Activated T-cell treated with anti-CD3 and anti-CD28 coated beads for 4 hours (primary cell): ENCODE data around the gene AGER.
"Not testable (repeated sequence)": the region's sequence is repeated elsewhere in the genome, so short reads cannot be mapped to it uniquely, and the experiment has no call there.

Experiments used
- DNase-seq: peaks from one replicate; pipeline ENCODE4 v3.0.0-alpha.2; 2020

AGER gene

DNA sequence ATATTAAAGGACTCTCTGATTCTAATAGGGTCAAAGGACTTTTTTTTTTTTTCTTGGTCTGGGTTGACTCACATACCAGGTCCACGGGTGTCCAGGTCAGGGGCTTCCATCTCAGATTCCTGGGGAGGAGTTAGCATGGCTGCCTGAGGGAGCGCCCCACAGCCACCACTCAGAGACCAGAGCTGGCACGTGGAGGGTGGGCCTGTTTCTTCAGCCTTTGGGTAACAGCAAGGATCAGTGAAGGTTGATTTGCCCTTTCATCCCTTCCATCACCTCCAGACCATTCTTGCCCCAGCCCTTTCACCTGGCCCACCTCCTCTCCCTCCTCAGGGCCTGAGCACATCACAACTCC lies 14.3 kb upstream of the AGER start:
- no peak for DNase-seq

DNA sequence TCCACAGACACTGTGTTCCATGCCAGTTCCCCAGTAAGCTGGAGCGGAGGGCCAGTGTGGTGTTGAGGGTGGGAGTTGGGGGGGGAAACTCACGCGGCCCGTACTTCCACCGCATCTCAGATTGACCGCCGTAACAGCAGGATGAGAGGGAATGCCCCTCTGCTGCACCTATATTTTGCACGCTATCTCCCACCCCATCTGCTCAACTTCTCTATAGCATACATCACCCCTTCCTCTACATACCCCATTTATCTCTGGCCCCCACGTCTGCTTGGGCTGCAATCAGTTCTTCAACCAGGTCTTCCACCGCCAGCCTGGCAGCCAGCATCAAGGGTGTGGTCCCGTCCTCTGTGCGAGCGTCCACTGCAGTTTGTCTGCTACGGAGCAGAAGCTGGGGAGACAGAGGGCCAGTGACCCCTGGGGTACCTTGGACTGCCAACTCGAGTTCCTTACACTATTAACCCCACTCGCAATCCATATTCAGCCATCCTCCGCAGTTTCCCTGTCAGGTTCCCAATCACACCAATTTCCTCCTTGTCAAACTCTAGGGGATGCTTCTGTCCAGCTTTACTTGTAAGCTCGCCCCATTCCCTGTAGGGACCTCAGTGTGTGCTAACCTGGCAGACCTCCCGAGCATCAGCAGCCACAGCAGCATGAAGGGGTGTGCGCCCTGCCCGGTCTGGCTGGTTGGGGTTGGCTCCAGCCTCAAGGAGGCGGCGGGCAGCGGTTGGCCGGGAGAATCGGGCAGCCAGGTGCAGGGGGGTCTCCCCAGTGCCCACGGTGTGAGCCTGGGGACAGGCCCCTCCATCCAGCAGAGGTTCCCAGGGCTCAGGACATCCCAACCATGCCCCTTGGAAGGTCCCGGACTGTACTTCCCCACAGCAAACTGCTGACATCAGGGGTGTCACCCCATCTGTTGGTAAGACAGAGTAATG lies 12.9 kb upstream of the AGER start:
- DNase-seq = no peak

DNA sequence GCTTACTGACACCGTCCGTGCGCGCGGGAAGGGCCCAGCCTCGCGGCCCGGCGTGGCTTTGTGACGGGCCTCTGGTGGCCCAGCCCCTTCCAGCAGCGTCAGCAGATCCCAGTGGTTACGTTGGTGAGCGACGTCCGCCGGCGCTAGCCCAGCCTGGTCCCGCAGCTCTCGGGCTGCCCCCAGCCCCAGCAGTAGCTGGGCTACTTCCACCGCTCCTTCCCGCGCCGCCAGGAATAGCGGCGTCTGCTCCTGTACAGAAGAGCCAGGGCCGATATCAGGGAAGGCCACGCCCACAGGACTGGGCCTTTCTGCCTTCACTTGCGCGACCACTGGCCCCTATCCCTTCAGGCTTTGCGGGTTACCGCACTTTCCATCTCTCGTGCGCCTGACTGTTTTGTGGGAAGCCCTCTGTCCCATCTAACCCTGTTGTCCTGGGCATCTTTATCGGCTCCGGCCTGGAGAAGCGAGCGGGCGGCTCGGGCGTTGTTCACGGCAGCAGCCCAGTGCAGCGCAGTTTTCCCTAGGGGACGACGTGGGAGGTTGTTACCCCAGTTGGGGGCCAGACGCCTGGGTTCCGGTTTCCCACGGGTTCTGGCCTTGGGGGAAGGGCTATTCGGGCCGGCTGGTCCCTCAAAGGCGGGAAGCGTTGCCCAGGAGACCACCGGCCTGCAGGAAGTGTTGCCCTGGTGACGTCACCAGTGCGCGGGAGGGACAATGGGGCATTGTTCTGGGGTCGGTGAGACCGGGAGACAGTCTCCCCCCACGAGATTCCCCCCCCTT lies 12.0 kb upstream of the AGER start:
- no peak for DNase-seq

DNA sequence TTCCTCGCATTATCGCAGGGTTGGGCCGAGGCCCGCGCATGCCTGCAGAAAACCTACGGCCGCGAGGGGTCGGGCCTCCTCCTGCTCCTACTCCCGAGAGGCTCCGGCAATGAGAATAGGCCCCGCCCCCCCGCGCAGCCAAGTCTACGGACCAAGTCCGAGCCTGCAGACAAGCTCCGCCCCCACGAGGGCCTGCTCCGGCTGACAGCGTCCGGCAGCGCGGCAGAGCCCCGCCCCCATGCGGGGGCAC lies 11.5 kb upstream of the AGER start:
- DNase-seq = peak; percentile 97

DNA sequence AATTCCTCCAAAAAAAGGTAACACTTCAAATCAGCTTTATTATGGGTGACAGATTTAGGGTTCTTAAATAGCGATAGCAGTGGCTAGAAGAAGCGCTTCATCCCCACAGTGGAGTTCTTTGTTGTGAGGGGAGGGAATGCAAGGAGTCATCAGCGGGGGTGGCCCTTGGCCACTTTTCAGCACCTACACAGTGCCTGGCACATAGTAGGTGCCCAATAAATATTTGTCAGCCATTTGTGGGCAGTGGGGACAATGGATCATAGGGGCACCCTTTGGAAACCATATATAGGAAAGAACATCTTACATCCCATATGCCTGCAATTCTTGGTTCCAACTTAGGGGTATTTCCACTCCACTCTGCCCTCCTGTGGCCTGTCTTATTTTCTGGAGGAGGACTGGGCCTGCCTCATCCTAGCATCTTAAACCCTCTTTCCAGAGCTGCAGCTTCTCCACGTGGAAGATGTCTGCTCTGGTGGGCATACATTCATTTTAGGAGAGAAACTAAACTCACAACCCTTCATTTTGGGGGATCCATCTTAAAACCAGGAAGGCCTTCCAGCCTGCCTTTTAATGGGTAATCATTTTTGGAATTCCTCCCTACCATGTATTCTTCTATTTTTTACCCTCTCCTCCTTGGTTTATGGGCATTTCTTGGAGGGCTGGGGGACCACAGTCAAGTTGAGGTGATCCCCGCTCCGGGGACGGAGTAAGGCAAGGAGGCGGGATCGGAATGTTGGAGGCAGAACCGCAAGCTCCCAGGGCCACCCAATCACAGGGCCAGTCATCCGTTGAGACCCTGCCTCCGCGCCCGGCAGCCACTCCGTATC lies 11.0 kb upstream of the AGER start:
- DNase-seq = no peak

DNA sequence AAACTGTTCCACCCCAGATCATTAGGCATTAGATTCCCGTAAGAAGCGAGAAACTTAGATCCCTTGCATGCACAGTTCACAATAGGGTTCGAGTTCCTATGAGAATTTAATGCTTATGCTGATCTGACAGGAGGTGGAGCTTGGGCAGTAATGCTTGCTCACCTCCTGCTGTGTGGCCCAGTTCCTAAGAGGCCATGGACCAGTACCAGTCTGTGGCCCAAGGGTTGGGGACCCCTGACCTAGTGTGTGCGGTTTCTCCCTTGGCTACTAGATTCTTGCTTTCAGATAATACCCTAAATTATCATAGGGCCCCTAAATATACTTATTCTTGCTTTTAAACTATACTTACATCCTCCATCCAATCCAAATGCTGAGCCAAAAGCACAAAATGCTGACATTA lies 10.3 kb upstream of the AGER start:
- DNase-seq = no peak

DNA sequence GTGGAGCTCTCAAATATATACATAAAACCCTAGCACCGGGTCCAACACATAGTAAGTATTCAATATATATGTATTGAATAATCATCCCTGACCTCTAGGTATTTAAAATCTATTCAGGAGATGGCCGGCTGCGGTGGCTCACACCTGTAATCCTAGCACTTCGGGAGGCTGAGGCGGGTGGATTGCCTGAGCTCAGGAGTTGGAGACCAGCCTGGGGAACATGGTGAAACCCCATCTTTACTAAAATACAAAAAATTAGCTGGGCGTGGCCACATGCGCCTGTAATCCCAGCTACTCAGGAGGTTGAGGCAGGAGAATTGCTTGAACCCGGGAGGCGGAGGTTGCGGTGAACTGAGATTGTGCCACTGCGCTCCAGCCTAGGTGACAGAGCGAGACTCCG lies 9.0 kb upstream of the AGER start:
- not testable (repeated sequence) for DNase-seq

DNA sequence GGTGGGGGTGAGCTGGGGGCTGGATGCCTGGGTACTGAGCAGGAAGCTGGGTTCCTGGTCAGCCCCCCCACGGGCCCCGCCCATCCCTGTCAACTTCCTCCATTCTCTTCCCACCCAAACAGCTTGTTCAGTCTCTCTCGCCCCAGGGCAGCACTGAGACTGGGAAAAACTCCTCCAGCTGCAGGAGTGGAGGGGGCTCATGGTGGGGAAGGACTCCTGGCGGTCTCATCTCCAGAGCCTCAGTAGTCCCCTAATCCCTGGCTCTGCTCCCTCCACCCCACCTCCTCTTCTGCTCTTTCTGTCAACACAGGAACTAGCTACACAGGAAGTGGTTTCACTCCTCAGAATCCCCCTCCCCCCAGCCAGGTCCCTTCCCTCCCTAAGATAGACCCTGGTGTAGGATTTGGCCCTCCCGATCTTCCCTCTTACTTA lies 8.6 kb upstream of the AGER start, which contains the start of gene GPSM3:
TSS of gene GPSM3 (minus strand) at position 36 of the 432 bp plus-strand sequence. CDS start 130 bp downstream, outside the sequence.
- no peak for DNase-seq

DNA sequence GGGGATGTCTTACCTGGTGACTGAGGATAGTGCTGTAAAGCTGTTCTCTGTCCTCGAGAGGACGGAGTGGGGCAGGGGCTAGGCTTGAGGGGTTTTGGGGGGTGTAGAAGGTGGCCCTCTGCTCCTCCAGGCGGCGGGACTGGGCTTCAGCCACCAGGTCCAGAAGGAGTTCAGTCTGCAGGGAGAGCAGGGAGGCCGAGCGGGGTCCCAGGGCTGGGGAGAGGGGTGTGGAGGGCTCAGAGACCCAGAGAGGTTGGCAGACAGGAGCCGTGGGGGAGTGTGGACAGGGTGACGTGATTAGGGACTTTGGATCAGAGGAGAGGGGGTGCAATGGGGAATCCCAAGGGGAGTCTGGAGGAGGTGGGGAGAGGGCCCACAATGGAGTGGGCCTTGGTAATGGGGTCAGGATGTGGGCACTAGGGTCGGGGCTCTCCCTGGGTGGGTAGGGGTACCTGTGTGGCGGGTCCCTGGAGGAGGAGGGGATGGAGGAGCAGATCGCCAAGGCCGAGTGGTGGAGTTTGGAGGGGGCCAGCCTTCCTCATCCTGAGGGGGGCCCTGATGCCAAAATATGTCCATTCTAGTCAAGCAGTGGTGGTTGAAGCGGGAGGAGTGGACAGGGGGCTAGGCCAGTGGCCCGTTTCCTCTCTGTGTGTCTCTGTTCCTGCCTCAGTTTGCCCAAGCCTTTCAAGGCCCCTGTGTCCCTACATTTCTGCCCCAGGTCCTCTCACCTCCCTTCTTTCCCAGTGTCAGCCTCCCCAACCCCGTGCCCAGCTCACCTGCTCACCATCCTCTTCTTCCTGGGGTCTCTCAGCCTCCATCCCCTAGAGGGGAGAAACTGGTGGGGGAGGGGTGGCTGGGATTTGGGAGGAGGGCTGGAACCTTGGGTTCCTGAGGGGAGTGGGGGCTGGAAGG lies 7.9 kb upstream of the AGER start:
- DNase-seq = no peak

DNA sequence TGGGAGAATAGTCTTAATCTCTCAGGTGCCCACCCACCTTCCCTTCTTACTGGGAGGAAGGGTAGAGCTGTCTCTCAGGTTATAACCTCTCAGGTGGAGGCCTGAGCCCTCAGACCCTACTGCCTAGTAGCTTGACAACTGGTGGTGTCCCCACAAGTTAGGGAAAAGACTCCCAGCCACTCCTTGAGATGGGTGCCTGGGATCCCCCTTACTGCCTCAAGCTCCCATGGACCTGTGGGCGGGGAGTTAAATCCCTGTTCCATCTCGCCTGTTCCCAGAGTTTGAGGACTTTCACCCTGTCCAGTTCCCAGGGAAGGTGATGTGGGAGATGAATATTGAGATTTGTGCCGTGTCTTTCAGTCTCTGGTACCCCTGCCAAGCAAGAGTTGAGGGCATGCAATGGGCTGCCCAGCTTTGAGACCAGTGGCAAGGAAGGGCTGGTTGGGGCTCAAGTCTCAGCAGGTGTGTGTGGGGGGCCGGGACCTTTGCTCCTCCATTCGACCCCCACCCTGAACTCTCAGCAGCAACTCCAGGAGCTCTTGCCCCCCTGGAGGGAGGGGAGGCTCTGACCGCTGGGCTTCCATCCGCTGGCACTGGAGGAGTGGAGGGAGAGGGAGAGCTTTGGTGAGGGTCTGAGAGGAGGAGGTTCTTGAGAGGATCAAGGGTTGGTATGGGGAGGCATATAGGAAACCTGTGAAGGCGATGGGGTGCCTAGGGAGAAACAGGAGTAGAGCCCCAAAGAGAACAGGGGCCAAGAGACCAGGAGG lies 7.0 kb upstream of the AGER start:
- DNase-seq = no peak

DNA sequence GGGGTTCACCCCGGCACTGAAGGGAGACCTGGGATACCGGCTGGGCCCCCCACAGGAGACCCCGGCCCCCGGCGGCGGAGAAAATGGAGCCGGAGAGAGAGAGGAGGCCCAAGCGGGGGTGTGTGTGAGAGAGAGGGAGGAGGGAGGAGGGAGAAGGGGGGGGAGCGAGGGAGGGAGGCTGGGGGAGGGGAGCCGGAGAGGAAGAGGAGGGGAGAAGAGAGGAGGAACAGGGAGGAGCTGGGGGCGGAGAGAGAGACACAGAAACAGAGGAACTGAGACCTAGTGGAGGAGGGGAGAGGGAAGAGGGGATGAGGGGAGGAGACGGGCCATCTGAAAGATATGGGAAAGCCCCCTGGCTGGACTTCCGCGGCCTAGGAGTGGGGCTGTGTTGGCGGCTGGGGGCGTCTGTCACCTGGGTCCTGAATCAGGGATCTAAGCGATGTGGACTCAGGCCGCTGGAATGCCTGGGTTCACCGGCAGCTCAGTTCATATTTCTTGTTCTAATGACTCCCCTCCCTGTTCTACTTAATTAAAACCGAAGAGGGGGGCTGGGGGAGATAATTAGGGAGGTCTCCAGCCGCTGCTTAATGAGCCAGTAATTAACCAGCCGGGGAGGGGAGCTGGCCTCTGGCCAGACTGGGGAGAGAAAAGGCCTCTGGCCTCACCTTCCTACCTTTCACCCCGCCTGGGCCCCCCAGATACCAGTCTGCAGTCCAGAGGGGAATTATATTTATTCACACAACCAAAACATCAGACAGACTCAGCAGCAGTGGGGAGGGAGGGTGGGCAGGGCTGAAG lies 6.2 kb upstream of the AGER start, which contains the start of gene PBX2:
TSS of gene PBX2 (minus strand) at position 149 of the 798 bp plus-strand sequence. CDS start 287 bp downstream, outside the sequence.
- peak; percentile 84 for DNase-seq

DNA sequence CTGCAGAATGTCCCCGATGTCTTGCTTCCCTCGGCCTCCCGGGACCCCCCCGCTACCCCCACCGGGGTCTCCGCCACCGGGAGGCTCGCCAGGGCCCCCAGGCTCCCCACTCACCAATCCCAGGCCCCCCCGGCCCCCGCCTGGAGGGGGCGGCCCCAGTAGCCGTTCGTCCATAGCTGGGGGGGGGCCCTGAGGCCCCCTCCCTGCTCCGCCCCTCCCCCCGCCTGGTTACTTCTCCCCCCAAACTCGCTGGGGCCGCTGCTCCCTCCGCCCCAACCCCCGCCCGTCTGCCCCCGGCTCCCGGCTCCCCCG lies 5.6 kb upstream of the AGER start:
- DNase-seq = no peak

DNA sequence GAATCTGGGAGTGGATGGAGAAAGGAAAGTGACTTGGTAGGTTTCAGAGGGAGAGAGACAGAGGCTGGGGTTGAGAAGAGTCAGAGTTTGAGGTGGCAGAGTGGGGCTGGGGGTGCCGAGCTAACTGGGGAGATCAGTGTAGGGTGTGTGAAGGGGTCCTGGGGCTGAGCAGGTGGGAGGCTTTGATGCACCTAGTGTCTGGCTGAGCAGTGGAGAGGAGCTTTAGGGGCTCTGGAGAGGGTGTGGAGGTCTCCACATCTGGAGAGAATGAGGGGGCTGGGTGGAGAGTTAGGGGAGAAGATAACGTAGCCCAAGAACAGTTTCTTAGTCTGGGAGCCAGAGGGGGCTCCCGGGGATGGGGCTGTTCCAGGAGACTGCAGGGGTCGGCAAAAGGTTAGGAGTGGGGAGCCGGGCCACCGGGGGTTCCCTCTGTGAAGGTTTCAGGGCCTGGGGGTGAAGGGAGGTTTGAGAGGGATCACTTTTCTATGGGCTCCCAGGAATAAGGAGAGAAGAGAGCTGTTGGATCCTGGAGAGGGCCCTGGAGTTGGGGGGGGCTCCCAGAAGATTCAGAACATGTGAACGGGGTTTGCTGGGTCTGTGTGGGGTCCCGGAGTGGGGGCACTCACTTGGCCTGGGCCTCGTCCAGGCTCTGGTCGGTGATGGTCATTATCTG lies 5.2 kb upstream of the AGER start:
- DNase-seq = no peak

DNA sequence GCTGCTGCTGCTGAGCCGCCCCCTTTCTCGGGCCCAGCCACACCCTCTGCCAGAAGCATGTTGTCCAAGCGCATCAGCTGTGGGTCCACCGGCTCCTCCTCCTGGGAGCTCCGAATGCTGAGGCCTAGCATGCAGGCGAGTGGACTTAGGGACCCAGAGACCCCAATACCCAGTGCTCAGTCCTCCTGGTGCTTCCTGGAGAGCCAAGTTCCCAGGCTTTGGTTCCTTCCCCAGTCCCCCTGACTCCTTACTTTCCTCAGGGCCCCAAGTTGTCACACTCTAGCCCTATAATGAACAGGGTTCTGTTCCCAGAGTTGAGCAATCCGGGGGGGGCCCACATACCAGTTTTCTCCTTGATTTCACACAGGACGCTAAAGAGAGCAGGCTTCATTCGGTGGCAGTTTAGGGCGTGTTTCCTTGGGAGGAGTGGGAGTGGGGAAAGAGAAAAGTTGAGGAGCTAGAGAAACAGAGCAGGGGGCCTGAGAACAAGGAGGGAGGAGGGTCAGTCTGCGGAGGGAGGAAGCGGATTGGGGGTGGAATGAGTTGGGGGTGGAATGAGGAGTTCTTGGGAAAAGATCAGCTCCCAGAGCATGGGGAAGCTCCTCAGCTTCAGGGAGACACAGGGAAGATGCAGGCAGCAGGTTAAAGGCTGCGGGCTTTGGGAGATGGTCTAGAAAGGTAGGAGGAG lies 4.5 kb upstream of the AGER start:
- no peak for DNase-seq

DNA sequence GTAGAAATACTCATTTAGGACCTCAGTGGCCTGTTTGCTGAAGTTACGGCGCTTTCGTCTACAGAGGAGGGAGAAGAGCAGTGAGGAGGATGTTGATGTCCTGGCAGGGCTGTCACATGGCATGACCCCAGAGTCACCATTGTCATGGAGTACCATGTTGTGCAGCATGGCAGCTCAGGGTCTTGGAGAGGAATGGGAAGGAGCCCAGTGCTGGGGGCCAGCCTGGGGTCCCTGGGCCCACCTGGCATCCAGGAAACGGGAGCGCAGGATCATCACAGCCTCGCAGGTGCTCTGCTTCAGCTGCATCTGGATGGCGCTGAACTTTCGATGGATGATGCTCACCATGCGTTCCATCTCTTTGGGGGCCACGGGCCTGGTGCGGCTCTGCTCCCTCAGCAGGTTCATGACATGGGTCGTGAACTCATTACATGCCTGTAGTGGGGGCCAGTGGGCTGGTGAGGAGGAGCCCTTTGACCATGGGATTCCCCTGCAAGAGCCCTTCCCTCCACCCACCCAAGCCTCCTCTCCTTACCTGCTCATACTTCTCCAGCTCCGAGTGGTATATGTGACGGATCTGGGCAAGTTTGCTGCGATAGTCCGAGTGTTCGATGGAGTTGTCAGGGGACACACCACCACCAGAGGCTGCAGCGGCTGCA lies 3.8 kb upstream of the AGER start:
- not testable (repeated sequence) for DNase-seq

DNA sequence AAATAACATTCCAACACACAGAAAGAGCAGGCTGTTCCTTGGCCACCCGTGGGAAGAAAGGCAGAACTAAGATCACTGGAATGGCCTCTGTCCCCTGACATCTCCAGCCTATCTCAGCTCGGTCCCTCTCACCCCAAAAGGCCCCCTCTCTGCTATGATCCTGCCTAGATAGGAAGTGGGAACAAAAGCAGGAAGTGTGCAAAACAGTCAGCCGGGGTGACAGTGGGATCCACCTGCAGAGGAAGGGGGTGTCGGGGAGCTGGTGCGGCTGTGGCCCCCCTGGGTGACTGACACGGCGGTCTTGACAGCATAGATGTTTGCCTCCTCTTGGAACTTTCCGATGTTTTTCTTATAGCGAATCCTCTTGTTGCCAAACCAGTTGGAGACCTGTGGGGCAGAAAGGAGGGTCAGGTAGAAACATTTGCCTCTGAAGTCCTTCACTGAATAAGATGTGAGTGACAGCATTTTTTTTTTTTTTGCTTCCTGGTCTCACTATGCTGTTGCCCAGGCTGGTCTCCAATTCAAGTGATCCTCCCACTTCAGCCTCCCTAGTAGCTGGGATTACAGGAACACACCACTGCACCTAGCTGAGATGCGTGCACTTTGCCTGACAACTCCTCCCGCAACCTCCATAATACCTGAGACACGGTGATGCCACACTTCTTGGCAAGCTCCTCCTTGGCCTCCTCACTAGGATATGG lies 3.1 kb upstream of the AGER start:
- DNase-seq = no peak

DNA sequence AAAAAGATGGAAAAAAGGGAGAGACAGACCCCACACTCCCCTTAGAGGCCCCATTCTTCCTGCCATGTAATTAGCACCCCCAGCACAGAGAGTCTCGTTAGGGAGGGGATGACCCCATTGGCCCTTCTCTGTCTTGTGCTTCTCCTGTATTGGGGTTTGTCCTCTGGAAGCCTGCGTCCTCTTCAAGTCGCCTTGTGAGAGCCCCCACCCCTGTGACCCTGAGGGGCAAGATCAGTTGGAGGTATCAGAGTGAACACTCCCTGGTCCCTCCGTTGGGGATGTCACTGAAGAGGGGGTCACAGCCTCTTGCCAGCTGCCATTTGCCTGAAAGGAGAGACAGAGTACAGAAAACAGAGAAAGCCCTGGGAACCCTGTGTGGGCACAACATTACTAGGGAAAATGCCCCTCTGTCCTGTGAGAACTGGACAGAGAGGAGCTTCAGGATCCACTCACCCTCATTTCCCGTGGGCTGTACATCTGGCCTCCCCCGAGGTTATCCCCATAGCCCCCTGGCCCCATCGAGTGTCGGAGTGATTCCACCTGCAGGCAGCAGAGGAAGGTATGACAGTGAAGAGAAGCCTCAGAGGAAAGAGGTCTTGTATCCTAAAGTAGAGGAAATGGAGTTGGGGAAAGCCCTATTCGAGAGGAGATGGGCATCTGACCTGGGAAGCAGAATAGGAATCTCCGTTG lies 2.2 kb upstream of the AGER start:
- not testable (repeated sequence) for DNase-seq
